Astrocyte (in vitro differentiated cells and primary cell): ENCODE results near the gene PARN. TPM values are rescaled to one million over a fixed set of nuclear protein-coding genes. Genes with fewer than 3 reads are reported as not detected.

ENCODE experiments used
- DNase-seq: peaks from one replicate; pipeline ENCODE4 v3.0.0-alpha.2; 2010; ENCODE audit warnings: low read depth
- FAIRE-seq: peaks from 2 replicates; lab custom pipeline; 2011; peaks lifted over from hg19 to GRCh38; lab: Jason Lieb, UNC
- H2AFZ ChIP-seq: 2 replicates; pipeline ENCODE4 v1.6.0; 2012; ENCODE audit warnings: low read depth, low read length, inconsistent platforms
- H3K27ac ChIP-seq: 2 replicates; pipeline ENCODE4 v1.5.1; 2011; ENCODE audit warnings: low read depth, low read length, inconsistent platforms
- H3K27me3 ChIP-seq: 2 replicates; pipeline ENCODE4 v1.6.0; 2011; ENCODE audit warnings: low read length, inconsistent platforms; ENCODE audit not compliant: insufficient read depth
- H3K36me3 ChIP-seq: 2 replicates; pipeline ENCODE4 v1.5.1; 2011; ENCODE audit warnings: low read length, inconsistent platforms; ENCODE audit not compliant: insufficient read depth
- H3K4me1 ChIP-seq: 2 replicates; pipeline ENCODE4 v1.5.1; 2011; ENCODE audit warnings: low read length, inconsistent platforms; ENCODE audit not compliant: insufficient read depth
- H3K4me2 ChIP-seq: 2 replicates; pipeline ENCODE4 v1.6.0; 2012; ENCODE audit warnings: low read length, inconsistent platforms
- H3K4me3 ChIP-seq: 2 replicates; pipeline ENCODE4 v1.5.1; 2011; ENCODE audit warnings: low read depth, mild to moderate bottlenecking, low read length, inconsistent platforms; ENCODE audit not compliant: insufficient read depth
- H3K79me2 ChIP-seq: 2 replicates; pipeline ENCODE4 v1.6.0; 2012; ENCODE audit warnings: mild to moderate bottlenecking, low read length, inconsistent platforms; ENCODE audit not compliant: insufficient read depth
- H3K9ac ChIP-seq: 2 replicates; pipeline ENCODE4 v1.6.0; 2012; ENCODE audit warnings: mild to moderate bottlenecking, low read length, inconsistent platforms
- H3K9me3 ChIP-seq: 2 replicates; pipeline ENCODE4 v1.5.1; 2012; ENCODE audit warnings: low read depth, mild to moderate bottlenecking, low read length, inconsistent platforms; ENCODE audit not compliant: insufficient read depth
- H4K20me1 ChIP-seq: 2 replicates; pipeline ENCODE4 v1.6.0; 2012; ENCODE audit warnings: low read length, inconsistent platforms; ENCODE audit not compliant: insufficient read depth
- H3K27ac Mint-ChIP-seq: one replicate; pipeline ENCODE4 v1.8.0; 2021; ENCODE audit warnings: mild to moderate bottlenecking, mixed read lengths; ENCODE audit not compliant: unreplicated experiment
- H3K27me3 Mint-ChIP-seq: one replicate; pipeline ENCODE4 v1.8.0; 2021; ENCODE audit warnings: low read depth, mixed read lengths; ENCODE audit not compliant: unreplicated experiment
- H3K36me3 Mint-ChIP-seq: one replicate; pipeline ENCODE4 v1.8.0; 2021; ENCODE audit warnings: low read depth, mixed read lengths; ENCODE audit not compliant: unreplicated experiment
- H3K4me1 Mint-ChIP-seq: one replicate; pipeline ENCODE4 v1.8.0; 2021; ENCODE audit warnings: low read depth, mixed read lengths; ENCODE audit not compliant: unreplicated experiment
- H3K4me3 Mint-ChIP-seq: one replicate; pipeline ENCODE4 v1.8.0; 2021; ENCODE audit warnings: mild to moderate bottlenecking, moderate library complexity, mixed read lengths; ENCODE audit not compliant: unreplicated experiment
- H3K9me3 Mint-ChIP-seq: one replicate; pipeline ENCODE4 v1.8.0; 2021; ENCODE audit warnings: mild to moderate bottlenecking, mixed read lengths; ENCODE audit not compliant: unreplicated experiment
- CTCF ChIP-seq: IDR thresholded peaks from 2 replicates; pipeline ENCODE4 v1.5.1; 2011; ENCODE audit warnings: low read depth, mild to moderate bottlenecking, inconsistent platforms, low read length, moderate library complexity; ENCODE audit not compliant: insufficient read depth
- EZH2 ChIP-seq: IDR thresholded peaks from 2 replicates; pipeline ENCODE4 v1.6.1; 2012; ENCODE audit warnings: mild to moderate bottlenecking, low read length, inconsistent platforms; ENCODE audit not compliant: insufficient read depth
- total RNA-seq: library from RNA; stranded (reverse); gene quantifications from 2 replicates; pipeline ENCODE4 v1.2.1, GENCODE V29; 2021

PARN gene
- total RNA-seq, 1 donor from 2014 or later, result 26.1 TPM

DNA sequence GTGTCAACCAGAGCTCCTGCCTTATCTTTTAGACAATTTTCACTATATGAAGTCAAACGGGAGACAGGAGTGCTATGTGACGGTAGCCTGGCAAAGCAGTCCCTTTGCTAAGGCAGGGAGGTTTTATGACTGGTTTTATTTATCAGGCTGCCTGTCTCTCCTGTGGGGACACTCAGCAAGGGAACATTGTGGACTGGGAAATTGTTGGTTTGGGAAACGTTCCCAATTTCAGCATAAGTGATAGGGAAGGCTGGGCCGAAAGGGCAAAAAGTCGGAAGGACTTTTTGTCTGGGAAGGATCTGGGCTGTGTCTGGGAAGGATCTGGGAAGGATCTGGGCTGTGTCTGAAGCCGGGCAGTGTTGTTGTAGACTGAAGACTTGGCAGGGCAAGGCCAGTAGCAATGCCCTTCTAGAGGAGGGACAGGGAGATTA lies 211.2 kb downstream of the PARN start:
- no peak overlapping the region for H3K27ac Mint-ChIP-seq
- no peak overlapping the region for H3K27ac ChIP-seq
- peaks cover 4% of the 10 kb centered on the region for H3K27me3 Mint-ChIP-seq
- no peaks in the 10 kb centered on the region for H3K79me2 ChIP-seq
- H3K4me1 ChIP-seq, result no peaks in the 10 kb centered on the region
- H3K4me3 ChIP-seq, result no peak overlapping the region
- H2AFZ ChIP-seq, result no peak overlapping the region
- no peak overlapping the region for H3K9ac ChIP-seq
- FAIRE-seq (no peak), DNase-seq (no peak)
- no peaks in the 10 kb centered on the region for H3K36me3 ChIP-seq
- TF ChIP-seq CTCF, result no peak
- no peaks in the 10 kb centered on the region for H4K20me1 ChIP-seq
- no peak overlapping the region for H3K4me3 Mint-ChIP-seq
- H3K36me3 Mint-ChIP-seq, result peaks cover 23% of the 10 kb centered on the region
- H3K4me2 ChIP-seq, result no peak overlapping the region
- H3K9me3 Mint-ChIP-seq, result peaks cover 6% of the 10 kb centered on the region
- peaks cover 3% of the 10 kb centered on the region for H3K9me3 ChIP-seq
- no peaks in the 10 kb centered on the region for H3K4me1 Mint-ChIP-seq
- no peaks in the 10 kb centered on the region for H3K27me3 ChIP-seq

DNA sequence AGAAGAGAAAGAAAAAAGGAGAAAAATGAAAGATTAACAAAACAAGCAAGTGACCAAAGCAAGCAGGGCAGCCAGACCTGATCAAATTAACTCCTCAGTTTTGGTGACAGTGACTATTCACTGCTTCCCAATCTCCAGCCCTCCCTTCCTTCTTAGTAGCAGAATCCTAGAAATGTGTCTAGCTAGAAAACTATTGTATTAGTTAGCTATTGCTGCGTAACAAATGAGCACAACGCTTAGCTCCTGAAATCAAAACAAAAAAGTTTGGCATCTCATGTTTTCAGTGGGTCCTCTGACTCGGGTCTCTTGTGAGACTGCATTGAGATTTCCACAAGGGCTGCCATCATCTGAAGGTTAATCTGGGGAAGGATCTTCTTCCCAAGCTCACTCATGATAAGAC lies 213.9 kb downstream of the PARN start:
- Histone ChIP-seq H3K9ac (no peak overlapping the region), H3K9me3 (peaks cover 3% of the 10 kb centered on the region), H3K79me2 (no peaks in the 10 kb centered on the region), H2AFZ (no peak overlapping the region), H3K4me1 (no peaks in the 10 kb centered on the region), H3K27me3 (no peaks in the 10 kb centered on the region), H3K27ac (no peak overlapping the region), H3K4me2 (no peak overlapping the region), H3K36me3 (no peaks in the 10 kb centered on the region), H4K20me1 (no peaks in the 10 kb centered on the region), H3K4me3 (no peak overlapping the region)
- TF ChIP-seq CTCF, result no peak
- no peak for TF ChIP-seq EZH2
- H3K4me3 Mint-ChIP-seq, result no peak overlapping the region
- peaks cover 6% of the 10 kb centered on the region for H3K9me3 Mint-ChIP-seq
- FAIRE-seq, result no peak
- no peaks in the 10 kb centered on the region for H3K4me1 Mint-ChIP-seq
- peaks cover 4% of the 10 kb centered on the region for H3K27me3 Mint-ChIP-seq
- H3K27ac Mint-ChIP-seq, result no peak overlapping the region
- peaks cover 19% of the 10 kb centered on the region for H3K36me3 Mint-ChIP-seq
- DNase-seq, result no peak

DNA sequence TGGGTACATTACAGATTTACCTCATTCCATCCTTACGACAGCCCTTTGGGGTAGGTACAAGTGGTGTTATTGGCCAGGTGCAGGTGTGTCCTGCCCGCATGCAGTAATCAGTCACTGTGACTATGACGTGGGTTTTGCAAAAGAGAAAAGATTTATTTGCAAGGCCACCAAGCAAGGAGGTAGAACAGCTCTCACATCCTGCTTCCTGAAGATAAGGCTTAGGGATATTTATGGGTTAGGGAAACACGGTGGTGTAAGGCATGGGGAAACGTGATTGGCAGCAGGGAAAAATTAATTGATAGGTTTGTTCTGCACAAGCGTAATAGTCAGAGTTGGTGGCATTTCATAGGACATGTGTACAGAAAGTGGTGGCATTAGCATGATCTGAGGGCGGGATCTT lies 214.8 kb downstream of the PARN start:
- Histone ChIP-seq H3K27ac (no peak overlapping the region), H2AFZ (no peak overlapping the region), H3K9me3 (peaks cover 3% of the 10 kb centered on the region), H3K4me3 (no peak overlapping the region), H4K20me1 (no peaks in the 10 kb centered on the region), H3K4me1 (no peaks in the 10 kb centered on the region), H3K79me2 (no peaks in the 10 kb centered on the region), H3K9ac (no peak overlapping the region), H3K4me2 (no peak overlapping the region), H3K36me3 (no peaks in the 10 kb centered on the region), H3K27me3 (no peaks in the 10 kb centered on the region)
- Mint-ChIP-seq H3K9me3 (peaks cover 8% of the 10 kb centered on the region), H3K27ac (no peak overlapping the region), H3K4me3 (no peak overlapping the region), H3K4me1 (peaks cover under 1% of the 10 kb centered on the region), H3K36me3 (peaks cover 19% of the 10 kb centered on the region), H3K27me3 (peaks cover 4% of the 10 kb centered on the region)
- no peak for FAIRE-seq
- no peak for DNase-seq
- TF ChIP-seq EZH2 (no peak), CTCF (no peak)
